H1 (cell line): Measurements from ENCODE around the gene GON4L. TPM values are rescaled to one million over a fixed set of nuclear protein-coding genes. Genes with fewer than 3 reads are reported as not detected.
"Not testable (repeated sequence)": the region's sequence is repeated elsewhere in the genome, so short reads cannot be mapped to it uniquely, and the experiment has no call there.

Experiments
- CTCF ChIA-PET: fragments of 300-600 bp; sonication (Branson Sonifier 250); formaldehyde crosslinking; loops from one replicate; lab custom pipeline; 2021; ENCODE audit not compliant: partially characterized antibody; lab: Charles Lee
- POLR2A ChIA-PET: fragments of 300-600 bp; sonication (Branson Sonifier 250); formaldehyde crosslinking; loops from one replicate; lab custom pipeline; 2021; ENCODE audit warnings: inconsistent platforms; ENCODE audit not compliant: partially characterized antibody; lab: Charles Lee
- DNase-seq, 2 experiments: peaks; one replicate each; pipeline versions ENCODE4 v3.0.0 to v3.0.0-alpha.2; 2010 to 2022; ENCODE audit warnings: low spot score in 2 of 2, low read depth in 1 of 2, mixed read lengths in 1 of 2
- FAIRE-seq: peaks from 2 replicates; lab custom pipeline; 2011; peaks lifted over from hg19 to GRCh38; lab: Jason Lieb, UNC
- H2AFZ ChIP-seq: 2 replicates; pipeline ENCODE4 v1.8.1; 2012; ENCODE audit warnings: low read length, inconsistent platforms
- H2AK5ac ChIP-seq: 2 replicates; pipeline ENCODE4 v1.6.1; 2013; ENCODE audit warnings: low read depth, low read length
- H2BK120ac ChIP-seq: replicated peaks from 2 replicates; pipeline ENCODE3; 2013; ENCODE audit warnings: low read depth, low read length, inconsistent platforms
- H2BK12ac ChIP-seq: 2 replicates; pipeline ENCODE4 v1.6.1; 2013; ENCODE audit warnings: low read depth, low read length
- H2BK15ac ChIP-seq: 2 replicates; pipeline ENCODE4 v1.6.1; 2013; ENCODE audit warnings: low read length
- H2BK20ac ChIP-seq: 2 replicates; pipeline ENCODE4 v1.6.1; 2013; ENCODE audit warnings: low read length
- H2BK5ac ChIP-seq: 2 replicates; pipeline ENCODE4 v1.6.1; 2013; ENCODE audit warnings: low read depth, low read length
- H3K14ac ChIP-seq: 2 replicates; pipeline ENCODE4 v1.6.1; 2013; ENCODE audit warnings: inconsistent platforms; ENCODE audit not compliant: insufficient read length
- H3K18ac ChIP-seq: 2 replicates; pipeline ENCODE4 v1.6.1; 2013; ENCODE audit warnings: low read length; ENCODE audit errors: extremely low read depth
- H3K23ac ChIP-seq: 2 replicates; pipeline ENCODE4 v1.6.1; 2013; ENCODE audit warnings: inconsistent platforms; ENCODE audit not compliant: insufficient read length
- H3K23me2 ChIP-seq: 2 replicates; pipeline ENCODE4 v1.6.1; 2013; ENCODE audit warnings: low read depth, low read length
- H3K27ac ChIP-seq: 2 replicates; pipeline ENCODE4 v1.6.1; 2011; ENCODE audit warnings: low read depth, low read length, inconsistent platforms
- H3K27me3 ChIP-seq, 4 experiments: replicated peaks in 1 of 4; 1 replicate in 1 of 4; 2 replicates in 3 of 4; pipeline versions ENCODE4 v1.6.1 to v1.8.1; 2011 to 2013; ENCODE audit warnings: low read length in 3 of 4, mild to moderate bottlenecking in 3 of 4, inconsistent platforms in 2 of 4, mixed read lengths in 2 of 4, moderate library complexity in 1 of 4; ENCODE audit not compliant: control insufficient read depth in 3 of 4, insufficient read depth in 3 of 4; ENCODE audit errors: extremely low read depth in 1 of 4
- H3K36me3 ChIP-seq, 4 experiments: 2 replicates each; pipeline versions ENCODE4 v1.6.1 to v1.8.1; 2011 to 2013; ENCODE audit warnings: mild to moderate bottlenecking in 4 of 4, low read length in 3 of 4, moderate library complexity in 2 of 4, control low read depth in 1 of 4, inconsistent platforms in 1 of 4; ENCODE audit not compliant: insufficient read depth in 4 of 4, control insufficient read depth in 2 of 4
- H3K4ac ChIP-seq: replicated peaks from 2 replicates; pipeline ENCODE3; 2013; ENCODE audit warnings: low read length, low read depth, mixed read lengths, inconsistent platforms; ENCODE audit not compliant: insufficient read length
- H3K4me1 ChIP-seq, 4 experiments: replicated peaks in 1 of 4; 1 replicate in 1 of 4; 2 replicates in 3 of 4; pipeline versions ENCODE4 v1.6.1 to v1.8.1; 2011 to 2013; ENCODE audit warnings: low read length in 3 of 4, inconsistent platforms in 2 of 4, mixed read lengths in 1 of 4; ENCODE audit not compliant: insufficient read depth in 4 of 4, control insufficient read depth in 3 of 4
- H3K4me2 ChIP-seq, 2 experiments: 2 replicates each; pipeline versions ENCODE4 v1.6.1 to v1.8.1; 2011 to 2013; ENCODE audit warnings: low read depth in 2 of 2, low read length in 2 of 2, control low read depth in 1 of 2, inconsistent platforms in 1 of 2, mild to moderate bottlenecking in 1 of 2; ENCODE audit not compliant: insufficient read depth in 1 of 2
- H3K4me3 ChIP-seq, 4 experiments: fragments of 200-600, 300-600 bp in 1 of 4; sonication (generic), shearing (Covaris generic), sonication (Bioruptor Twin) in 1 of 4; 2 replicates each; pipeline versions ENCODE4 v1.5.1 to v1.8.1; 2011 to 2016; ENCODE audit warnings: low read length in 4 of 4, low read depth in 3 of 4, control low read depth in 2 of 4, inconsistent platforms in 2 of 4, mild to moderate bottlenecking in 2 of 4, mixed read lengths in 1 of 4, moderate library complexity in 1 of 4; ENCODE audit not compliant: insufficient read depth in 2 of 4; ENCODE audit errors: extremely low read depth in 1 of 4
- H3K56ac ChIP-seq: replicated peaks from 2 replicates; pipeline ENCODE3; 2013; ENCODE audit warnings: low read depth, mild to moderate bottlenecking, mixed read lengths, low read length, inconsistent platforms; ENCODE audit not compliant: insufficient read length
- H3K79me1 ChIP-seq: 2 replicates; pipeline ENCODE4 v1.6.1; 2013; ENCODE audit warnings: low read depth, low read length, control low read depth
- H3K79me2 ChIP-seq, 2 experiments: 2 replicates each; pipeline versions ENCODE4 v1.6.1 to v1.8.1; 2012 to 2013; ENCODE audit warnings: low read length in 2 of 2, mild to moderate bottlenecking in 2 of 2, inconsistent platforms in 1 of 2; ENCODE audit not compliant: insufficient read depth in 2 of 2, control insufficient read depth in 1 of 2
- H3K9ac ChIP-seq, 4 experiments: replicated peaks in 1 of 4; 1 replicate in 1 of 4; 2 replicates in 3 of 4; pipeline versions ENCODE4 v1.6.1 to v1.8.1; 2011 to 2013; ENCODE audit warnings: low read depth in 3 of 4, low read length in 3 of 4, control low read depth in 2 of 4, mild to moderate bottlenecking in 2 of 4, moderate library complexity in 2 of 4, inconsistent platforms in 1 of 4; ENCODE audit errors: extremely low read depth in 1 of 4
- H3K9me3 ChIP-seq, 2 experiments: 2 replicates each; pipeline versions ENCODE4 v1.6.1 to v1.8.1; 2012 to 2013; ENCODE audit warnings: mild to moderate bottlenecking in 2 of 2, moderate library complexity in 2 of 2, control low read depth in 1 of 2, inconsistent platforms in 1 of 2, low read depth in 1 of 2, low read length in 1 of 2, mixed read lengths in 1 of 2; ENCODE audit not compliant: insufficient read depth in 2 of 2
- H4K20me1 ChIP-seq, 2 experiments: replicated peaks in 1 of 2; 2 replicates each; pipeline versions ENCODE3 to v1.8.1; 2011 to 2013; ENCODE audit warnings: inconsistent platforms in 2 of 2, low read length in 2 of 2, mild to moderate bottlenecking in 1 of 2; ENCODE audit not compliant: insufficient read depth in 2 of 2, control insufficient read depth in 1 of 2
- H4K5ac ChIP-seq: 2 replicates; pipeline ENCODE4 v1.6.1; 2013; ENCODE audit warnings: low read length, low read depth, mixed read lengths, inconsistent platforms; ENCODE audit not compliant: insufficient read length
- H4K8ac ChIP-seq: 2 replicates; pipeline ENCODE4 v1.8.0; 2013; ENCODE audit warnings: mild to moderate bottlenecking, moderate library complexity, low read length, inconsistent platforms; ENCODE audit not compliant: insufficient read depth; ENCODE audit errors: extremely low read depth
- H4K91ac ChIP-seq: replicated peaks from 2 replicates; pipeline ENCODE3; 2013; ENCODE audit warnings: low read length, mixed read lengths, inconsistent platforms; ENCODE audit not compliant: insufficient read length
- WGBS, 2 experiments: shearing (Covaris generic) in 1 of 2; methylation state at CpG; one replicate each; pipeline versions ENCODE4 v1.1.6 to v1.1.7; 2013 to 2015; ENCODE audit warnings: low lambda C conversion rate in 2 of 2, mixed read lengths in 2 of 2, inconsistent platforms in 1 of 2, low coverage in 1 of 2, missing lambda C conversion rate in 1 of 2; ENCODE audit not compliant: insufficient replicate concordance in 2 of 2, insufficient coverage in 1 of 2, insufficient read length in 1 of 2; ENCODE audit errors: extremely low coverage in 1 of 2, missing lambda C conversion rate in 1 of 2; 5-methylcytosine and 5-hydroxymethylcytosine counted together
- polyA plus RNA-seq, 7 experiments: library from polyadenylated mRNA; depleted of rRNA in 3 of 7; stranded (reverse) in 5 of 7; unstranded in 2 of 7; fragments of >200 nt in 5 of 7; fragments of 200-250 nt in 2 of 7; gene quantifications; 1 replicate in 5 of 7; 2 replicates in 1 of 7; 4 replicates in 1 of 7; pipeline versions ENCODE4 v1.2.1 to v1.2.3, GENCODE V29; 2011 to 2013; ENCODE audit warnings: missing spikeins in 2 of 7, mixed read lengths in 2 of 7
- total RNA-seq: library from RNA; stranded (reverse); fragmentation: NEBNext Ultra II Directional; extraction: Animal tissue kit (Norgen Biotek cat#: 25700); gene quantifications from 2 replicates; pipeline ENCODE4 v1.2.1, GENCODE V29; 2021

GON4L gene
- total and polyA plus RNA-seq, 2 of the 8 experiments (the other 6 are each of a cell fraction or from before 2014, with no cell fraction given): 26.2 to 52.1 TPM

- H3K4me2 ChIP-seq, H2BK120ac ChIP-seq, H3K14ac ChIP-seq, H3K79me2 ChIP-seq, CTCF ChIA-PET, H3K27me3 ChIP-seq, H4K5ac ChIP-seq, H4K91ac ChIP-seq, H3K9me3 ChIP-seq, FAIRE-seq, H3K27ac ChIP-seq, H2BK15ac ChIP-seq, H2AK5ac ChIP-seq, H3K23ac ChIP-seq, H4K20me1 ChIP-seq, H3K23me2 ChIP-seq, H3K4ac ChIP-seq, H3K56ac ChIP-seq, H3K79me1 ChIP-seq, H4K8ac ChIP-seq, H2BK5ac ChIP-seq, H3K18ac ChIP-seq, H2AFZ ChIP-seq, H2BK12ac ChIP-seq, H2BK20ac ChIP-seq, H3K9ac ChIP-seq, H3K4me1 ChIP-seq, H3K4me3 ChIP-seq, DNase-seq: not testable (repeated sequence)
- 100% methylated on average over 2 of the region's 5 CpGs; no CpG with 5 or more reads in 1 of the 2 experiments for WGBS, 2 experiments
- peaks cover 15 to 72% (median 47%) of the 10 kb centered on the region in 4 experiments; a peak in 7 of 8 replicates for H3K36me3 ChIP-seq
- POLR2A ChIA-PET: interaction anchor here (1.1 kb wide), 1 partner anchor 164 kb away, joined by 3 read pairs; no protein-coding TSS in a partner anchor
Measured at GRCh38 chr1:155767399-155767989, 89.5 kb downstream of the GON4L start.

GRCh38 chr1:155763989-155764388, 93.0 kb downstream of the GON4L start:
- H2BK12ac ChIP-seq, H3K18ac ChIP-seq, POLR2A ChIA-PET, H3K23me2 ChIP-seq, H2BK20ac ChIP-seq, H3K79me1 ChIP-seq, H3K14ac ChIP-seq, H2BK120ac ChIP-seq, H3K27ac ChIP-seq, H3K27me3 ChIP-seq, H2BK15ac ChIP-seq, H3K4me2 ChIP-seq, FAIRE-seq, H4K5ac ChIP-seq, H4K8ac ChIP-seq, H3K9ac ChIP-seq, H3K9me3 ChIP-seq, H2AK5ac ChIP-seq, H2BK5ac ChIP-seq, CTCF ChIA-PET, H4K91ac ChIP-seq, DNase-seq, H2AFZ ChIP-seq, H3K79me2 ChIP-seq, H3K23ac ChIP-seq, H3K4me1 ChIP-seq, H3K56ac ChIP-seq, H3K4ac ChIP-seq, H3K4me3 ChIP-seq, H4K20me1 ChIP-seq: not testable (repeated sequence)
- WGBS, 2 experiments: 92% methylated on average over 7 of the region's 7 CpGs; no CpG with 5 or more reads in 1 of the 2 experiments
- peaks cover 15 to 67% (median 38%) of the 10 kb centered on the region in 4 experiments; a peak in 7 of 8 replicates for H3K36me3 ChIP-seq
